HCT116 (cell line): ENCODE results near the gene RASSF5. TPM values are rescaled to one million over a fixed set of nuclear protein-coding genes. Genes with fewer than 3 reads are reported as not detected.

Experiments used
- ATAC-seq: fragments of 200-7000 bp; cut with Tn5 transposase; 2 replicates; pipeline ENCODE4 v1.9.1; 2020; ENCODE audit warnings: mild to moderate bottlenecking, moderate library complexity
- BruUV-seq: library from RNA; stranded (reverse); fragments of 400-500 nt; replicated peaks from 2 replicates; lab custom pipeline; 2021; lab: Mats Ljungman, UMichigan
- CTCF ChIA-PET: fragments of 300-600 bp; sonication (Branson Sonifier 250); formaldehyde crosslinking; loops from one replicate; lab custom pipeline; 2021; ENCODE audit warnings: antibody characterized with exemption; lab: Charles Lee
- POLR2A ChIA-PET: fragments of 300-600, 350-600 bp; sonication (Branson Sonifier 250); formaldehyde crosslinking; loops from one replicate; lab custom pipeline; 2021; ENCODE audit warnings: antibody characterized with exemption; lab: Charles Lee
- RAD21 ChIA-PET, 2 experiments: fragments of 300-600 bp; sonication (Branson Sonifier 250); formaldehyde crosslinking; loops; one replicate each; lab custom pipeline; 2023; ENCODE audit warnings: low total read pairs in 2 of 2; ENCODE audit not compliant: uncharacterized antibody in 2 of 2, unreplicated experiment in 2 of 2, low non-redundant PET in 1 of 2; lab: Charles Lee
- DNase-seq: peaks from one replicate; pipeline ENCODE4 v3.0.0-alpha.2; 2010; ENCODE audit warnings: low read depth, low spot score
- H2AFZ ChIP-seq: fragments of 200-600 bp; shearing (Covaris generic), sonication (generic); 2 replicates; pipeline ENCODE4 v1.6.1; 2017; ENCODE audit warnings: low read depth, mixed run types, mixed read lengths, antibody characterized with exemption, low read length; ENCODE audit not compliant: poor library complexity, severe bottlenecking
- H3K27ac ChIP-seq: 2 replicates; pipeline ENCODE4 v1.5.1; 2012; ENCODE audit warnings: low read depth, low read length
- H3K27me3 ChIP-seq: fragments of 200-600 bp; sonication (generic); 2 replicates; pipeline ENCODE4 v1.6.1; 2016; ENCODE audit warnings: mixed run types, low read length, mixed read lengths; ENCODE audit not compliant: insufficient read depth
- H3K36me3 ChIP-seq, 2 experiments: fragments of 200-500 bp in 1 of 2; fragments of 200-600 bp in 1 of 2; sonication (Bioruptor generic) in 1 of 2; sonication (generic) in 1 of 2; 2 replicates each; pipeline versions ENCODE4 v1.5.1 to v1.6.1; 2014 to 2016; ENCODE audit warnings: low read length in 2 of 2, inconsistent platforms in 1 of 2, mixed read lengths in 1 of 2, mixed run types in 1 of 2; ENCODE audit not compliant: insufficient read depth in 2 of 2, control insufficient read depth in 1 of 2
- H3K4me1 ChIP-seq, 2 experiments: fragments of 200-600 bp in 1 of 2; sonication (generic) in 1 of 2; 2 replicates each; pipeline versions ENCODE4 v1.5.1 to v1.6.1; 2012 to 2017; ENCODE audit warnings: low read length in 2 of 2, inconsistent platforms in 1 of 2, mild to moderate bottlenecking in 1 of 2, mixed read lengths in 1 of 2, mixed run types in 1 of 2, moderate library complexity in 1 of 2; ENCODE audit not compliant: insufficient read depth in 2 of 2, control insufficient read depth in 1 of 2
- H3K4me2 ChIP-seq: fragments of 200-600 bp; sonication (generic); 2 replicates; pipeline ENCODE4 v1.6.1; 2017; ENCODE audit warnings: mixed run types, low read length, mixed read lengths
- H3K4me3 ChIP-seq, 2 experiments: fragments of 200-600 bp in 1 of 2; sonication (generic) in 1 of 2; replicated peaks in 1 of 2; 2 replicates each; pipeline ENCODE4 v1.5.1; 2011 to 2016; ENCODE audit warnings: low read length in 2 of 2, control low read depth in 1 of 2, low read depth in 1 of 2, mild to moderate bottlenecking in 1 of 2, mixed read lengths in 1 of 2, mixed run types in 1 of 2
- H3K79me2 ChIP-seq: fragments of 200-600 bp; sonication (generic); 2 replicates; pipeline ENCODE4 v1.6.1; 2017; ENCODE audit warnings: mild to moderate bottlenecking, mixed run types, low read length, moderate library complexity, mixed read lengths; ENCODE audit not compliant: insufficient read depth
- H3K9ac ChIP-seq: fragments of 200-600 bp; sonication (generic); 2 replicates; pipeline ENCODE4 v1.6.1; 2016; ENCODE audit warnings: low read length, mixed read lengths
- H3K9me2 ChIP-seq: fragments of 200-600 bp; sonication (generic), shearing (Covaris generic); 2 replicates; pipeline ENCODE4 v1.6.1; 2017; ENCODE audit warnings: mixed run types, mild to moderate bottlenecking, moderate library complexity; ENCODE audit not compliant: insufficient read depth
- H3K9me3 ChIP-seq, 2 experiments: fragments of 200-500 bp in 1 of 2; fragments of 200-600 bp in 1 of 2; sonication (Bioruptor generic) in 1 of 2; sonication (generic) in 1 of 2; 2 replicates each; pipeline ENCODE4 v1.6.1; 2014 to 2017; ENCODE audit warnings: low read length in 2 of 2, mixed read lengths in 2 of 2, inconsistent platforms in 1 of 2, low read depth in 1 of 2, mild to moderate bottlenecking in 1 of 2, mixed run types in 1 of 2, moderate library complexity in 1 of 2; ENCODE audit not compliant: control insufficient read depth in 1 of 2, insufficient read depth in 1 of 2
- H4K20me1 ChIP-seq: fragments of 200-600 bp; sonication (generic), shearing (Covaris generic); 2 replicates; pipeline ENCODE4 v1.6.1; 2017; ENCODE audit warnings: mixed run types, mild to moderate bottlenecking, moderate library complexity; ENCODE audit not compliant: insufficient read depth
- CEBPB ChIP-seq: IDR thresholded peaks from 2 replicates; pipeline ENCODE4 v1.6.1; 2012; ENCODE audit warnings: low read depth
- CTCF ChIP-seq, 3 experiments: fragments of 200-600 bp in 1 of 3; sonication (generic) in 1 of 3; IDR thresholded peaks in 2 of 3; conservative IDR thresholded peaks in 1 of 3; 2 replicates each; pipeline ENCODE4 v1.5.1; 2012 to 2017; ENCODE audit warnings: low read depth in 2 of 3, low read length in 2 of 3, antibody characterized with exemption in 1 of 3, borderline replicate concordance in 1 of 3, control low read depth in 1 of 3, mild to moderate bottlenecking in 1 of 3, mixed read lengths in 1 of 3, mixed run types in 1 of 3, moderate library complexity in 1 of 3; ENCODE audit not compliant: insufficient read depth in 1 of 3
- EGR1 ChIP-seq: IDR thresholded peaks from 2 replicates; pipeline ENCODE4 v1.6.1; 2012; ENCODE audit warnings: low read depth
- ELF1 ChIP-seq: IDR thresholded peaks from 2 replicates; pipeline ENCODE4 v1.6.1; 2012; ENCODE audit warnings: low read depth, borderline replicate concordance
- EZH2 ChIP-seq: fragments of 200-600 bp; sonication (generic); IDR thresholded peaks from 2 replicates; pipeline ENCODE4 v1.6.1; 2017; ENCODE audit warnings: antibody characterized with exemption, mixed run types
- EZH2phosphoT487 ChIP-seq: fragments of 200-600 bp; IDR thresholded peaks from 2 replicates; pipeline ENCODE4 v1.6.1; 2018; ENCODE audit warnings: antibody characterized with exemption, borderline replicate concordance
- FOSL1 ChIP-seq: IDR thresholded peaks from 2 replicates; pipeline ENCODE4 v1.6.1; 2012; ENCODE audit warnings: low read depth
- MAX ChIP-seq: IDR thresholded peaks from 2 replicates; pipeline ENCODE4 v1.6.1; 2012
- POLR2A ChIP-seq: IDR thresholded peaks from 2 replicates; pipeline ENCODE4 v1.7.0; 2011; ENCODE audit warnings: borderline replicate concordance; ENCODE audit not compliant: insufficient read depth, insufficient read length; ENCODE audit errors: extremely low read depth
- POLR2AphosphoS5 ChIP-seq: IDR thresholded peaks from 2 replicates; pipeline ENCODE4 v1.6.1; 2011; ENCODE audit warnings: mild to moderate bottlenecking, low read depth, low read length, moderate library complexity
- REST ChIP-seq: IDR thresholded peaks from 2 replicates; pipeline ENCODE4 v1.6.1; 2012; ENCODE audit warnings: low read depth
- SP1 ChIP-seq: IDR thresholded peaks from 2 replicates; pipeline ENCODE4 v1.6.1; 2012; ENCODE audit warnings: low read depth
- TCF7L2 ChIP-seq: IDR thresholded peaks from 2 replicates; pipeline ENCODE4 v1.7.0; 2011; ENCODE audit warnings: borderline replicate concordance, inconsistent platforms; ENCODE audit not compliant: insufficient read depth, insufficient read length; ENCODE audit errors: extremely low read depth
- YY1 ChIP-seq: IDR thresholded peaks from 2 replicates; pipeline ENCODE4 v1.6.1; 2011; ENCODE audit warnings: low read length, low read depth, moderate library complexity, mild to moderate bottlenecking; ENCODE audit not compliant: insufficient replicate concordance; ENCODE audit errors: extremely low read depth
- ZBTB33 ChIP-seq: IDR thresholded peaks from 2 replicates; pipeline ENCODE4 v1.6.1; 2011; ENCODE audit warnings: mild to moderate bottlenecking, low read length, moderate library complexity; ENCODE audit not compliant: insufficient replicate concordance; ENCODE audit errors: extremely low read depth
- ZFX ChIP-seq: fragments of 450-650 bp; IDR thresholded peaks from 2 replicates; pipeline ENCODE4 v1.6.1; 2017
- ZNF274 ChIP-seq: fragments of 200-500 bp; sonication (Bioruptor generic); IDR thresholded peaks from 2 replicates; pipeline ENCODE4 v1.6.1; 2014; ENCODE audit warnings: mild to moderate bottlenecking, low read depth, low read length, inconsistent platforms
- intact Hi-C: fragments of 100-400 bp; cut with micrococcal nuclease; formaldehyde crosslinking; loops from 2 replicates; pipeline ENCODE4 v1.10.0; 2022
- total RNA-seq: library from RNA; stranded (reverse); gene quantifications from one replicate; pipeline ENCODE4 v1.2.1, GENCODE V29; 2021; ENCODE audit not compliant: unreplicated experiment
- TF ChIP-seq, protein P1 (sequence below): IDR thresholded peaks from 2 replicates; pipeline ENCODE4 v1.6.1; 2012

RASSF5 gene
- total RNA-seq, 1 experiment from 2014 or later, result 5.4 TPM

DNA sequence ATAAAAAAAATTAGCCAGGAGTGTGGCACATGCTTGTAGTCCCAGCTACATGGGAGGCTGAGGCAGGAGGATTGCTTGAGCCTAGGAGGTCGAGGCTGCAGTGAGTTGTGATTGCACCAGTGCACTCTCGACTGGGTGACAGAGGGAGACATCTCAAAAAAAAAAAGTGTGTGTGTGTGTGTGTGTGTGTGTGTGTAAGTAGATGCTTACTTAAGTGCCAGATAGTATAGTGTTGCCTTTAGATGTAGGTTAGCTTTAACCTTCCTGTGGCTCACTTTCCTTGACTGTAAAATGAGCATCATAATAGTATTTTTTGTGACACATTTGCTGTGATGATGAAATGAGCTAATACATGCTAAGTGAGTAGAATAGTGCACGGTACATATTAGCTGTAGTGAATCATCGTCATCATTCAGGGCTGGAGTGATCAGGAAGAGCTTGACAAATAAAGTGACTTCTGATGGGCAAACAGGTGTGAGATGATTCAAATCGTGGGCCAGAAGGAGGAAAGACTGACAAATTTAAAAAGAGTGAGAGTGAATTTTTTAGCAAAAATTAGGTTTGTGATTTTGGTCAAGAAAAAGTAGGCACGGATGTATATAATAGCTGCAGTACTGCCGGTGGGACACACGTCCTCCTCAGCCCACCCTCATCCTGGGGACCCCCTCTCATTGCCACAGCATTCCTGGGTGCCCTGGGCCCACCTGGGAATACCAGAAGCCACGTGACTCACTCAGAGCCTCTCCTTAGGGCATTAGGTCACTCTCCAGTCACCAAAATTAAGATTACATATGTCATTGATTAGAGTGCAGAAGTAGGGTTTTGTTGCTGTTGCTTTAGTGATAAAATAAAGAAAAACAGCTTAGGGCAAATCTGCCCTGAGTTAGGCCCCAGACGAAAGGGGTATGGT lies 71.0 kb downstream of the RASSF5 start:
- no peak for DNase-seq
- POLR2A ChIA-PET, result no interaction called here
- intact Hi-C loops, result no loop called here
- TF ChIP-seq MAX (no peak), SP1 (no peak), CTCF (IDR thresholded peaks at IDR 0.05 in 2 of 3, conservative IDR thresholded peaks at IDR 0.05 in 1 of 3; ENCODE audit: borderline replicate concordance in 1 of 3, insufficient read depth in 1 of 3, low read depth in 2 of 3, low read length in 2 of 3) (no peak), POLR2AphosphoS5 (no peak), YY1 (no peak), TCF7L2 (no peak), REST (no peak), POLR2A (no peak), CEBPB (no peak), ZBTB33 (no peak), FOSL1 (no peak), ZFX (no peak), ZNF274 (no peak), ELF1 (no peak), EZH2phosphoT487 (no peak), EGR1 (no peak), EZH2 (no peak)
- TF ChIP-seq, protein P1, sequence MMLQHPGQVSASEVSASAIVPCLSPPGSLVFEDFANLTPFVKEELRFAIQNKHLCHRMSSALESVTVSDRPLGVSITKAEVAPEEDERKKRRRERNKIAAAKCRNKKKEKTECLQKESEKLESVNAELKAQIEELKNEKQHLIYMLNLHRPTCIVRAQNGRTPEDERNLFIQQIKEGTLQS, result no peak

More for the DNA sequence above, 71.0 kb downstream of the RASSF5 start:
- RAD21 ChIA-PET, result no interaction called here
- no TSS peak for BruUV-seq
- Histone ChIP-seq H3K79me2 (no peaks in the 10 kb centered on the region), H3K4me3 (no peak overlapping the region), H2AFZ (no peak overlapping the region), H3K9ac (no peak overlapping the region), H3K4me1 (no peaks in the 10 kb centered on the region), H3K4me2 (no peak overlapping the region), H3K9me2 (no peaks in the 10 kb centered on the region), H3K27ac (no peak overlapping the region), H3K36me3 (no peaks in the 10 kb centered on the region), H3K9me3 (no peaks in the 10 kb centered on the region), H3K27me3 (no peaks in the 10 kb centered on the region), H4K20me1 (no peaks in the 10 kb centered on the region)
- CTCF ChIA-PET, result interaction anchor here (0.7 to 2.4 kb wide), 4 partner anchors 33 to 147 kb away, joined by 3 to 7 read pairs (median 4); no protein-coding TSS in a partner anchor
- no peak for ATAC-seq
